SH-SY5Y (cell line): ENCODE results near the gene NBEA.

ENCODE experiments used
- GATA2 ChIP-seq: IDR thresholded peaks from 2 replicates; pipeline ENCODE4 v1.6.1; 2011; ENCODE audit warnings: mild to moderate bottlenecking, low read depth, low read length
- GATA3 ChIP-seq: IDR thresholded peaks from 2 replicates; pipeline ENCODE4 v1.6.1; 2011; ENCODE audit warnings: low read depth, mild to moderate bottlenecking, low read length, moderate library complexity

DNA sequence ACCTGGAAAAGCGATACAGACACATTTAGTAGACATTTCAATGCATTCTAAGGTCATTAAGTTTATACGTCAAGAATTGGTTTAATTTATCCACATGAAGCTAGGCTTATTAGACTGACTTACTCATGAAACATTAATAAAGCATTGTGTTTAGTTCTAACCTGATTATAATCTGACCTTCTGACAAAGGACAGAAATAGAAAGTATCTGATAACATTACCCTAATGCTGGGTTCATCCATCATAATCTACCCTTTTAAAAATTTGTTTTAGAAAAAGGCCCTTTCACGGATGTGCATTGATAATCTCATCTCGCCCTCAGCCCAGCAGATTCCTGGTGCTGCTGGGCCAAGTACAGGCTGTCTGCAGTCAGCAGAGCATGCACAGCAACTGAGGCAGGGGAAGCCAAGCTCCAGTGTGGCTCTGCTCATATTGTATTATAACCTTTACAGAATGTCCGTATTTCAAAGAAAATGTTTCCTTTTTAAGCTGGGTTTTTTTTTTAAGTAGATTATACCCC is 676.6 kb downstream of the NBEA start:
- TF ChIP-seq GATA3 (peak; percentile 74), GATA2 (peak; percentile 78)
